HepG2 (cell line): Measurements from ENCODE around the gene C3orf70. TPM values are rescaled to one million over a fixed set of nuclear protein-coding genes. Genes with fewer than 3 reads are reported as not detected.

Experiments used
- KDM1A ChIP-seq: IDR thresholded peaks from 2 replicates; pipeline ENCODE4 v1.6.1; 2016; ENCODE audit warnings: missing compliant biosample characterization
- PHF5A ChIP-seq: IDR thresholded peaks from one replicate; pipeline ENCODE4 v1.6.1; 2018; ENCODE audit warnings: low read depth, missing genetic modification reagents; ENCODE audit not compliant: unreplicated experiment
- TOE1 ChIP-seq: sonication (generic); formaldehyde crosslinking; IDR thresholded peaks from 2 replicates; pipeline ENCODE4 v1.4.0; 2020; ENCODE audit warnings: mild to moderate bottlenecking, missing genetic modification reagents
- ZNF335 ChIP-seq: sonication (generic); formaldehyde crosslinking; IDR thresholded peaks from 2 replicates; pipeline ENCODE4 v1.4.0; 2020; ENCODE audit warnings: missing genetic modification reagents
- ZZZ3 ChIP-seq: sonication (generic); formaldehyde crosslinking; IDR thresholded peaks from 2 replicates; pipeline ENCODE4 v1.4.0; 2020; ENCODE audit warnings: missing genetic modification reagents, mild to moderate bottlenecking, borderline replicate concordance
- polyA plus RNA-seq, 8 experiments: library from polyadenylated mRNA; depleted of rRNA in 3 of 8; stranded (reverse) in 7 of 8; unstranded in 1 of 8; fragments of >200 nt; fragmentation: Illumina TruSeq in 4 of 8; extraction: Trizol in 4 of 8; gene quantifications; 2 replicates each; pipeline versions ENCODE4 v1.2.1 to v1.2.3, GENCODE V29; 2011 to 2016; ENCODE audit warnings: low read depth in 4 of 8, missing spikeins in 1 of 8, mixed read lengths in 1 of 8; ENCODE audit not compliant: insufficient read depth in 1 of 8
- total RNA-seq, 5 experiments: library from RNA; depleted of rRNA; stranded (reverse); fragments of >200 nt; fragmentation: Illumina TruSeq; extraction: Trizol; gene quantifications; 2 replicates each; pipeline ENCODE4 v1.2.3, GENCODE V29; 2016; ENCODE audit warnings: low read depth in 1 of 5
- TF ChIP-seq, protein P1 (sequence below): IDR thresholded peaks from 2 replicates; pipeline ENCODE4 v1.6.1; 2016; ENCODE audit warnings: mild to moderate bottlenecking
- TF ChIP-seq, protein P2 (sequence below): sonication (generic); formaldehyde crosslinking; IDR thresholded peaks from 2 replicates; pipeline ENCODE4 v1.4.0; 2020; ENCODE audit warnings: missing genetic modification reagents, borderline replicate concordance
- TF ChIP-seq, protein P3 (sequence below): sonication (generic); formaldehyde crosslinking; IDR thresholded peaks from 2 replicates; pipeline ENCODE4 v1.5.1; 2020; ENCODE audit warnings: missing genetic modification reagents, mild to moderate bottlenecking, borderline replicate concordance
- TF ChIP-seq, protein P4 (sequence below): sonication (generic); formaldehyde crosslinking; IDR thresholded peaks from 2 replicates; pipeline ENCODE4 v1.4.0; 2020; ENCODE audit warnings: missing genetic modification reagents

C3orf70 gene
- total and polyA plus RNA-seq, 2 of the 13 experiments (the other 11 are each of a cell fraction or from before 2014, with no cell fraction given), result 0.79 to 2.4 TPM

DNA sequence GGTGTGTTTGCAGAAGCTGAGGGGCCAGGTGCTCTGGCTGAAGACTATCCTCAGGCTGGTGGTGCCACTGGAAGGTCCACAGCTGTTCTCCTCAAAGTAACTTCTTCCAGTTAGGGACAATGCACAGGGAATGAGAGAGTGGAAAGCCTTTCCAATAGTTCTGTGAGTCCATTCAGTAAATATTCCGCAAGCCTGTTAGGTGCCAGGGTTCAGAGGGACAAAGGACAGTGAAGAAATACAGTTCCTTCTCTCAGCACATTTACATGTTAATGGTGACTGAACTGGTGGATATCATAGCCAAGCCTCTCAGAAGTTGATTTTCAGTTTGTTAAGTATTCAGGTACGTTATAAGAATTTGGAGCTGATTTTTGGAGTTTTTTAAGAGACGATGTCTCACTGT is 122.5 kb downstream of the C3orf70 start (continued):
- TF ChIP-seq, protein P1, sequence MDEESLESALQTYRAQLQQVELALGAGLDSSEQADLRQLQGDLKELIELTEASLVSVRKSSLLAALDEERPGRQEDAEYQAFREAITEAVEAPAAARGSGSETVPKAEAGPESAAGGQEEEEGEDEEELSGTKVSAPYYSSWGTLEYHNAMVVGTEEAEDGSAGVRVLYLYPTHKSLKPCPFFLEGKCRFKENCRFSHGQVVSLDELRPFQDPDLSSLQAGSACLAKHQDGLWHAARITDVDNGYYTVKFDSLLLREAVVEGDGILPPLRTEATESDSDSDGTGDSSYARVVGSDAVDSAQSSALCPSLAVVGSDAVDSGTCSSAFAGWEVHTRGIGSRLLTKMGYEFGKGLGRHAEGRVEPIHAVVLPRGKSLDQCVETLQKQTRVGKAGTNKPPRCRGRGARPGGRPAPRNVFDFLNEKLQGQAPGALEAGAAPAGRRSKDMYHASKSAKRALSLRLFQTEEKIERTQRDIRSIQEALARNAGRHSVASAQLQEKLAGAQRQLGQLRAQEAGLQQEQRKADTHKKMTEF, result no peak
- TF ChIP-seq ZNF335 (no peak), KDM1A (CRISPR knock-in tag) (no peak), TOE1 (CRISPR knock-in tag) (no peak), PHF5A (CRISPR knock-in tag) (no peak), ZZZ3 (CRISPR knock-in tag) (no peak)
- TF ChIP-seq, protein P2, sequence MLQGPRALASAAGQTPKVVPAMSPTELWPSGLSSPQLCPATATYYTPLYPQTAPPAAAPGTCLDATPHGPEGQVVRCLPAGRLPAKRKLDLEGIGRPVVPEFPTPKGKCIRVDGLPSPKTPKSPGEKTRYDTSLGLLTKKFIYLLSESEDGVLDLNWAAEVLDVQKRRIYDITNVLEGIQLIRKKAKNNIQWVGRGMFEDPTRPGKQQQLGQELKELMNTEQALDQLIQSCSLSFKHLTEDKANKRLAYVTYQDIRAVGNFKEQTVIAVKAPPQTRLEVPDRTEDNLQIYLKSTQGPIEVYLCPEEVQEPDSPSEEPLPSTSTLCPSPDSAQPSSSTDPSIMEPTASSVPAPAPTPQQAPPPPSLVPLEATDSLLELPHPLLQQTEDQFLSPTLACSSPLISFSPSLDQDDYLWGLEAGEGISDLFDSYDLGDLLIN, result no peak
- TF ChIP-seq, protein P3, sequence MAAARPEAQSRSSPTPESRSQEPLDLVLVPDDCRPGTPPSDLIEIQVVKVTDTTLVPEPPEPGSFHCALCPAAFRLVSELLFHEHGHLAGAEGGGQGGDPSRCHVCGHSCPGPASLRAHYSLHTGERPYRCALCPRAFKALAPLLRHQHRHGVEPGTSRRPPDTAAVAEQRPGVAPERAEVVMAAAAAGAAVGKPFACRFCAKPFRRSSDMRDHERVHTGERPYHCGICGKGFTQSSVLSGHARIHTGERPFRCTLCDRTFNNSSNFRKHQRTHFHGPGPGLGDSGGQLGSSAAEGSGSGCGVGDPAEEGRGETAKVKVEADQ (CRISPR knock-in tag), result no peak
- TF ChIP-seq, protein P4, sequence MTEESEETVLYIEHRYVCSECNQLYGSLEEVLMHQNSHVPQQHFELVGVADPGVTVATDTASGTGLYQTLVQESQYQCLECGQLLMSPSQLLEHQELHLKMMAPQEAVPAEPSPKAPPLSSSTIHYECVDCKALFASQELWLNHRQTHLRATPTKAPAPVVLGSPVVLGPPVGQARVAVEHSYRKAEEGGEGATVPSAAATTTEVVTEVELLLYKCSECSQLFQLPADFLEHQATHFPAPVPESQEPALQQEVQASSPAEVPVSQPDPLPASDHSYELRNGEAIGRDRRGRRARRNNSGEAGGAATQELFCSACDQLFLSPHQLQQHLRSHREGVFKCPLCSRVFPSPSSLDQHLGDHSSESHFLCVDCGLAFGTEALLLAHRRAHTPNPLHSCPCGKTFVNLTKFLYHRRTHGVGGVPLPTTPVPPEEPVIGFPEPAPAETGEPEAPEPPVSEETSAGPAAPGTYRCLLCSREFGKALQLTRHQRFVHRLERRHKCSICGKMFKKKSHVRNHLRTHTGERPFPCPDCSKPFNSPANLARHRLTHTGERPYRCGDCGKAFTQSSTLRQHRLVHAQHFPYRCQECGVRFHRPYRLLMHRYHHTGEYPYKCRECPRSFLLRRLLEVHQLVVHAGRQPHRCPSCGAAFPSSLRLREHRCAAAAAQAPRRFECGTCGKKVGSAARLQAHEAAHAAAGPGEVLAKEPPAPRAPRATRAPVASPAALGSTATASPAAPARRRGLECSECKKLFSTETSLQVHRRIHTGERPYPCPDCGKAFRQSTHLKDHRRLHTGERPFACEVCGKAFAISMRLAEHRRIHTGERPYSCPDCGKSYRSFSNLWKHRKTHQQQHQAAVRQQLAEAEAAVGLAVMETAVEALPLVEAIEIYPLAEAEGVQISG (CRISPR knock-in tag), result no peak
